BJ (cell line): ENCODE data around the gene GRB14. TPM values are rescaled to one million over a fixed set of nuclear protein-coding genes. Genes with fewer than 3 reads are reported as not detected.

Experiments used
- CTCF ChIA-PET: fragments of 350-600 bp; formaldehyde crosslinking; extraction: SDS; loops from one replicate; lab custom pipeline; 2021; ENCODE audit warnings: antibody characterized with exemption, inconsistent platforms; lab: Yijun Ruan, JAX
- POLR2A ChIA-PET: fragments of 300-600 bp; sonication (Branson Sonifier 250); formaldehyde crosslinking; extraction: SDS; loops from one replicate; lab custom pipeline; 2021; ENCODE audit warnings: antibody characterized with exemption; lab: Charles Lee
- DNase-seq: peaks from one replicate; pipeline ENCODE4 v3.0.0-alpha.2; 2011; ENCODE audit warnings: low read depth
- H3K27me3 ChIP-seq: 2 replicates; pipeline ENCODE4 v1.6.0; 2011; ENCODE audit warnings: low read length; ENCODE audit not compliant: control insufficient read depth, insufficient read depth
- H3K36me3 ChIP-seq: 2 replicates; pipeline ENCODE4 v1.5.1; 2011; ENCODE audit warnings: low read length; ENCODE audit not compliant: control insufficient read depth, insufficient read depth
- H3K4me3 ChIP-seq: 2 replicates; pipeline ENCODE4 v1.5.1; 2011; ENCODE audit warnings: low read depth, mild to moderate bottlenecking, control low read depth, low read length
- CTCF ChIP-seq: IDR thresholded peaks from 2 replicates; pipeline ENCODE4 v1.5.1; 2011; ENCODE audit warnings: low read depth, mild to moderate bottlenecking, control low read depth, inconsistent platforms, low read length, moderate library complexity; ENCODE audit not compliant: insufficient read depth
- polyA plus RNA-seq: library from polyadenylated mRNA; depleted of rRNA; stranded (reverse); fragments of >200 nt; gene quantifications from 2 replicates; pipeline ENCODE4 v1.2.3, GENCODE V29; 2011

GRB14 gene
- polyA plus RNA-seq, 1 experiment, result 0.29 TPM

GRCh38 chr2:164625378-164625971 lies 4.2 kb upstream of the GRB14 start:
- ChIA-PET POLR2A (no interaction called here), CTCF (no interaction called here)
- DNase-seq, result peak; percentile 9
- Histone ChIP-seq H3K27me3 (peaks cover 1% of the 10 kb centered on the region; the same call in 1 of the 2 replicates), H3K4me3 (no peak overlapping the region), H3K36me3 (no peaks in the 10 kb centered on the region)
- no peak for TF ChIP-seq CTCF

GRCh38 chr2:164624316-164624715 lies 3.0 kb upstream of the GRB14 start:
- CTCF ChIA-PET, result interaction anchor here (0.6 kb wide), 1 partner anchor 1991 kb away, joined by 3 read pairs; no protein-coding TSS in a partner anchor
- POLR2A ChIA-PET, result no interaction called here
- TF ChIP-seq CTCF, result no peak

GRCh38 chr2:164622338-164623106 lies 1.2 kb upstream of the GRB14 start:
- Histone ChIP-seq H3K4me3 (no peak overlapping the region), H3K36me3 (no peaks in the 10 kb centered on the region), H3K27me3 (peaks cover 1% of the 10 kb centered on the region; the same call in 1 of the 2 replicates)
- CTCF ChIA-PET, result interaction anchor here (0.7 kb wide), 1 partner anchor 487 kb away, joined by 3 read pairs; no protein-coding TSS in a partner anchor
- DNase-seq, result no peak
- POLR2A ChIA-PET, result no interaction called here
- TF ChIP-seq CTCF, result no peak

More at GRCh38 chr2:164624316-164624715, 3.0 kb upstream of the GRB14 start:
- Histone ChIP-seq H3K27me3 (peaks cover 1% of the 10 kb centered on the region; the same call in 1 of the 2 replicates), H3K4me3 (no peak overlapping the region), H3K36me3 (no peaks in the 10 kb centered on the region)
- no peak for DNase-seq

GRCh38 chr2:164621764-164622105 lies 453 bp upstream of the GRB14 start:
- TF ChIP-seq CTCF, result no peak
- H3K36me3 ChIP-seq, result no peaks in the 10 kb centered on the region
- H3K4me3 ChIP-seq, result peak overlapping the region; percentile 47
- ChIA-PET CTCF (no interaction called here), POLR2A (no interaction called here)
- H3K27me3 ChIP-seq, result peaks cover 1% of the 10 kb centered on the region; the same call in 1 of the 2 replicates
- DNase-seq, result no peak

GRCh38 chr2:164620457-164620856 lies 825 bp downstream of the GRB14 start:
- DNase-seq, result no peak
- ChIA-PET CTCF (no interaction called here), POLR2A (no interaction called here)
- H3K27me3 ChIP-seq, result peaks cover 1% of the 10 kb centered on the region; the same call in 1 of the 2 replicates
- H3K36me3 ChIP-seq, result no peaks in the 10 kb centered on the region
- peak overlapping the region; percentile 47 for H3K4me3 ChIP-seq
- no peak for TF ChIP-seq CTCF
